HG02840 (cell line): ENCODE results near the gene CSPG4.

Experiments used
- ATAC-seq: cut with Tn5 transposase; IDR thresholded peaks from one replicate; pipeline ENCODE4 v1.9.1; 2021; ENCODE audit warnings: mild to moderate bottlenecking, moderate library complexity, moderate number of reproducible peaks; ENCODE audit not compliant: unreplicated experiment, low FRiP score

CSPG4 gene

GRCh38 chr15:75674366-75674765, 38.3 kb downstream of the CSPG4 start:
- no peak for ATAC-seq

- no peak for ATAC-seq
These were observed 39.0 kb downstream of the CSPG4 start for GRCh38 chr15:75673426-75674235.

GRCh38 chr15:75672646-75673425, 39.8 kb downstream of the CSPG4 start:
- no peak for ATAC-seq

GRCh38 chr15:75671730-75672602, 40.7 kb downstream of the CSPG4 start:
- no peak for ATAC-seq

- no peak for ATAC-seq
These were observed 42.8 kb downstream of the CSPG4 start for GRCh38 chr15:75669879-75670212.

- no peak for ATAC-seq
These were observed 43.3 kb downstream of the CSPG4 start for GRCh38 chr15:75669191-75669878.

- ATAC-seq = no peak
These were observed 45.7 kb downstream of the CSPG4 start for GRCh38 chr15:75666823-75667501.

GRCh38 chr15:75663931-75664421, 48.7 kb downstream of the CSPG4 start:
- ATAC-seq = no peak

GRCh38 chr15:75662823-75663519, 49.7 kb downstream of the CSPG4 start:
- no peak for ATAC-seq

GRCh38 chr15:75661756-75662140, 50.9 kb downstream of the CSPG4 start:
- ATAC-seq = no peak

- no peak for ATAC-seq
These were observed 51.4 kb downstream of the CSPG4 start for GRCh38 chr15:75661100-75661755.

- ATAC-seq = no peak
These were observed 52.6 kb downstream of the CSPG4 start for GRCh38 chr15:75659928-75660645.

GRCh38 chr15:75659141-75659771, 53.4 kb downstream of the CSPG4 start:
- no peak for ATAC-seq

- ATAC-seq = no peak
These were observed 55.8 kb downstream of the CSPG4 start for GRCh38 chr15:75656813-75657212.

GRCh38 chr15:75656331-75656730, 56.3 kb downstream of the CSPG4 start:
- ATAC-seq = no peak

GRCh38 chr15:75655931-75656330, 56.7 kb downstream of the CSPG4 start:
- ATAC-seq = no peak

GRCh38 chr15:75654201-75654907, 58.3 kb downstream of the CSPG4 start:
- no peak for ATAC-seq
